Measurements from ENCODE around the gene LAMA3. TPM values are rescaled to one million over a fixed set of nuclear protein-coding genes. Genes with fewer than 3 reads are reported as not detected.
"Not testable (repeated sequence)": the region's sequence is repeated elsewhere in the genome, so short reads cannot be mapped to it uniquely, and the experiment has no call there.

Gene LAMA3
- total and polyA plus RNA-seq, 2 donors from 2014 or later = 4.4 to 66.0 TPM

GRCh38 chr18:23714576-23714975 is 25.3 kb downstream of the LAMA3 start:
- H3K9me3 ChIP-seq (ENCODE audit: control insufficient read depth in 2 of 3, insufficient read depth in 1 of 3, low read length in 3 of 3) = no peaks in the 10 kb centered on the region

GRCh38 chr18:23716079-23716478 is 26.8 kb downstream of the LAMA3 start:
- not testable (repeated sequence) for FAIRE-seq; H3K27ac ChIP-seq (ENCODE audit: low read depth in 2 of 2, low read length in 2 of 2); H3K9ac ChIP-seq (ENCODE audit: low read length in 3 of 3)

More at GRCh38 chr18:23714576-23714975, 25.3 kb downstream of the LAMA3 start:
- Histone ChIP-seq H3K27ac (ENCODE audit: low read depth in 2 of 2, low read length in 2 of 2) (no peak overlapping the region), H3K4me1 (ENCODE audit: control insufficient read depth in 2 of 3, insufficient read depth in 2 of 3, low read depth in 1 of 3, low read length in 3 of 3) (no peaks in the 10 kb centered on the region), H3K27me3 (ENCODE audit: control insufficient read depth, insufficient read depth, low read length) (no peaks in the 10 kb centered on the region), H3K9ac (ENCODE audit: low read length in 3 of 3) (no peak overlapping the region), H3K36me3 (ENCODE audit: control insufficient read depth in 2 of 3, insufficient read depth in 3 of 3, low read length in 3 of 3) (no peaks in the 10 kb centered on the region), H3K4me3 (ENCODE audit: low read length in 3 of 3) (no peak overlapping the region)
- no peak for DNase-seq
- TF ChIP-seq CTCF (IDR thresholded peaks at IDR 0.05; ENCODE audit: borderline replicate concordance, extremely low read depth, insufficient read depth) = no peak
- intact Hi-C loops (cut with DNase I) = no loop called here
- FAIRE-seq = no peak

GRCh38 chr18:23716516-23716915 is 27.3 kb downstream of the LAMA3 start:
- FAIRE-seq = no peak
- H3K9me3 ChIP-seq (ENCODE audit: control insufficient read depth in 2 of 3, insufficient read depth in 1 of 3, low read length in 3 of 3) = no peaks in the 10 kb centered on the region
- DNase-seq = peak in 1 of 5 donors; percentile 10
- H3K36me3 ChIP-seq (ENCODE audit: control insufficient read depth in 2 of 3, insufficient read depth in 3 of 3, low read length in 3 of 3) = no peaks in the 10 kb centered on the region
- intact Hi-C loops (cut with DNase I) = no loop called here
- H3K4me1 ChIP-seq (ENCODE audit: control insufficient read depth in 2 of 3, insufficient read depth in 2 of 3, low read depth in 1 of 3, low read length in 3 of 3) = no peaks in the 10 kb centered on the region
- no peak overlapping the region for H3K27ac ChIP-seq (ENCODE audit: low read depth in 2 of 2, low read length in 2 of 2)
- H3K4me3 ChIP-seq (ENCODE audit: low read length in 3 of 3) = no peak overlapping the region
- H3K27me3 ChIP-seq (ENCODE audit: control insufficient read depth, insufficient read depth, low read length) = no peaks in the 10 kb centered on the region
- no peak for TF ChIP-seq CTCF (IDR thresholded peaks at IDR 0.05; ENCODE audit: borderline replicate concordance, extremely low read depth, insufficient read depth)
- H3K9ac ChIP-seq (ENCODE audit: low read length in 3 of 3) = no peak overlapping the region

More at GRCh38 chr18:23716079-23716478, 26.8 kb downstream of the LAMA3 start:
- H3K9me3 ChIP-seq (ENCODE audit: control insufficient read depth in 2 of 3, insufficient read depth in 1 of 3, low read length in 3 of 3); H3K27me3 ChIP-seq (ENCODE audit: control insufficient read depth, insufficient read depth, low read length); DNase-seq; intact Hi-C loops (cut with DNase I); H3K36me3 ChIP-seq (ENCODE audit: control insufficient read depth in 2 of 3, insufficient read depth in 3 of 3, low read length in 3 of 3); H3K4me1 ChIP-seq (ENCODE audit: control insufficient read depth in 2 of 3, insufficient read depth in 2 of 3, low read depth in 1 of 3, low read length in 3 of 3); H3K4me3 ChIP-seq (ENCODE audit: low read length in 3 of 3): not testable (repeated sequence)

GRCh38 chr18:23716966-23717365 is 27.7 kb downstream of the LAMA3 start:
- H3K4me3 ChIP-seq (ENCODE audit: low read length in 3 of 3) = no peak overlapping the region
- DNase-seq (no peak), FAIRE-seq (no peak)
- no peak for TF ChIP-seq CTCF (IDR thresholded peaks at IDR 0.05; ENCODE audit: borderline replicate concordance, extremely low read depth, insufficient read depth)
- H3K9me3 ChIP-seq (ENCODE audit: control insufficient read depth in 2 of 3, insufficient read depth in 1 of 3, low read length in 3 of 3) = no peaks in the 10 kb centered on the region
- no peak overlapping the region for H3K27ac ChIP-seq (ENCODE audit: low read depth in 2 of 2, low read length in 2 of 2)
- no peak overlapping the region for H3K9ac ChIP-seq (ENCODE audit: low read length in 3 of 3)
- no peaks in the 10 kb centered on the region for H3K27me3 ChIP-seq (ENCODE audit: control insufficient read depth, insufficient read depth, low read length)
- intact Hi-C loops (cut with DNase I) = no loop called here
- H3K4me1 ChIP-seq (ENCODE audit: control insufficient read depth in 2 of 3, insufficient read depth in 2 of 3, low read depth in 1 of 3, low read length in 3 of 3) = no peaks in the 10 kb centered on the region
- no peaks in the 10 kb centered on the region for H3K36me3 ChIP-seq (ENCODE audit: control insufficient read depth in 2 of 3, insufficient read depth in 3 of 3, low read length in 3 of 3)
